Measurements from ENCODE around the gene ZNF638.

- TF ChIP-seq CTCF (IDR thresholded peaks at IDR 0.05) (no peak), POLR2A (IDR thresholded peaks at IDR 0.05) (no peak)
Measured at GRCh38 chr2:71467180-71467815, 135.7 kb downstream of the ZNF638 start.
